Upper lobe of left lung (tissue), 6 donors: ENCODE measurements around the gene AP1G1. TPM values are rescaled to one million over a fixed set of nuclear protein-coding genes. Genes with fewer than 3 reads are reported as not detected.

Experiments used
- ATAC-seq, 2 donors: fragments of 200-7000 bp; cut with Tn5 transposase; one replicate each; pipeline ENCODE4 v1.9.1; 2022; ENCODE audit warnings: mild to moderate bottlenecking in 2 of 2, moderate library complexity in 2 of 2; ENCODE audit not compliant: low FRiP score in 2 of 2
- DNase-seq, 2 donors: peaks; one replicate each; pipeline ENCODE4 v3.0.0-alpha.2; 2019 to 2020
- H3K27ac ChIP-seq, 4 donors: fragments of 200-600 bp; sonication (generic); one replicate each; pipeline ENCODE4 v1.5.1; 2016 to 2019
- H3K27me3 ChIP-seq, 4 donors: fragments of 200-600 bp; sonication (generic); one replicate each; pipeline ENCODE4 v1.5.1; 2017 to 2019
- H3K36me3 ChIP-seq, 4 donors: fragments of 200-600 bp; sonication (generic); one replicate each; pipeline ENCODE4 v1.5.1; 2016 to 2019
- H3K4me1 ChIP-seq, 4 donors: fragments of 200-600 bp; sonication (generic); one replicate each; pipeline ENCODE4 v1.5.1; 2018 to 2019
- H3K4me3 ChIP-seq, 4 donors: fragments of 200-600 bp; sonication (generic); one replicate each; pipeline ENCODE4 v1.5.1; 2017 to 2019; ENCODE audit warnings: mild to moderate bottlenecking in 2 of 4, moderate library complexity in 1 of 4
- H3K9me3 ChIP-seq, 4 donors: fragments of 200-600 bp; sonication (generic); one replicate each; pipeline ENCODE4 v1.5.1; 2018 to 2019
- EP300 ChIP-seq, 4 donors: sonication (generic); formaldehyde crosslinking; IDR thresholded peaks; one replicate each; pipeline ENCODE4 v1.5.1; 2017; ENCODE audit warnings: antibody characterized with exemption in 4 of 4, control low read depth in 2 of 4
- POLR2A ChIP-seq, 4 donors: fragments of 450-650 bp; IDR thresholded peaks; one replicate each; pipeline ENCODE4 v1.5.1; 2016 to 2017; ENCODE audit warnings: antibody characterized with exemption in 4 of 4, mild to moderate bottlenecking in 2 of 4
- POLR2AphosphoS5 ChIP-seq, 2 donors: sonication (generic); formaldehyde crosslinking; IDR thresholded peaks; one replicate each; pipeline ENCODE4 v1.5.1; 2017; ENCODE audit warnings: antibody characterized with exemption in 2 of 2
- WGBS, 2 donors: methylation state at CpG; one replicate each; pipeline ENCODE4 v1.1.5; 2017 to 2018; 5-methylcytosine and 5-hydroxymethylcytosine counted together
- small RNA-seq, 4 donors: library from RNA; depleted of rRNA; stranded (forward); fragments of <200 nt; gene quantifications; one replicate each; pipeline ENCODE3, GENCODE V24; 2016
- total RNA-seq, 6 donors: library from RNA; depleted of rRNA in 4 of 6; stranded (reverse); fragments of >200 nt in 4 of 6; gene quantifications; one replicate each; pipeline versions ENCODE4 v1.1.0 to v1.2.1, GENCODE V29; 2016 to 2021
- TF ChIP-seq, protein P1 (sequence below), 6 experiments: fragments of 450-650 bp in 4 of 6; fragments of 200-600 bp in 2 of 6; sonication (generic) in 2 of 6; IDR thresholded peaks; one replicate each; pipeline ENCODE4 v1.5.1; 2016 to 2019; ENCODE audit warnings: antibody characterized with exemption in 6 of 6
- donor health status: DM: no; HTN: no; CAD: no; lungs with moderate emphysema.
- donor health status: DM: no; HTN: yes; CAD: no; lungs with severe emphysema.

The AP1G1 gene
- total RNA-seq, 6 donors from 2014 or later = 63.7 to 145 (median 88.6) TPM

GRCh38 chr16:71681360-71681759 lies 127.3 kb downstream of the AP1G1 start:
- H3K36me3 ChIP-seq = peaks cover 0 to 57% (median 22%) of the 10 kb centered on the region in 4 donors
- 80 to 88% methylated on average over 2 of the region's 2 CpGs for WGBS, 2 donors

More at GRCh38 chr16:71681360-71681759, 127.3 kb downstream of the AP1G1 start:
- ATAC-seq (no peak), DNase-seq (no peak)
- no peaks in the 10 kb centered on the region for H3K9me3 ChIP-seq
- H3K4me1 ChIP-seq = no peaks in the 10 kb centered on the region
- no peak overlapping the region for H3K27ac ChIP-seq
- H3K27me3 ChIP-seq = no peaks in the 10 kb centered on the region
- no peak for TF ChIP-seq EP300 (IDR thresholded peaks at IDR 0.05)
- no peak for TF ChIP-seq POLR2AphosphoS5 (IDR thresholded peaks at IDR 0.05)
- no peak for TF ChIP-seq POLR2A (IDR thresholded peaks at IDR 0.05)
- TF ChIP-seq, protein P1, sequence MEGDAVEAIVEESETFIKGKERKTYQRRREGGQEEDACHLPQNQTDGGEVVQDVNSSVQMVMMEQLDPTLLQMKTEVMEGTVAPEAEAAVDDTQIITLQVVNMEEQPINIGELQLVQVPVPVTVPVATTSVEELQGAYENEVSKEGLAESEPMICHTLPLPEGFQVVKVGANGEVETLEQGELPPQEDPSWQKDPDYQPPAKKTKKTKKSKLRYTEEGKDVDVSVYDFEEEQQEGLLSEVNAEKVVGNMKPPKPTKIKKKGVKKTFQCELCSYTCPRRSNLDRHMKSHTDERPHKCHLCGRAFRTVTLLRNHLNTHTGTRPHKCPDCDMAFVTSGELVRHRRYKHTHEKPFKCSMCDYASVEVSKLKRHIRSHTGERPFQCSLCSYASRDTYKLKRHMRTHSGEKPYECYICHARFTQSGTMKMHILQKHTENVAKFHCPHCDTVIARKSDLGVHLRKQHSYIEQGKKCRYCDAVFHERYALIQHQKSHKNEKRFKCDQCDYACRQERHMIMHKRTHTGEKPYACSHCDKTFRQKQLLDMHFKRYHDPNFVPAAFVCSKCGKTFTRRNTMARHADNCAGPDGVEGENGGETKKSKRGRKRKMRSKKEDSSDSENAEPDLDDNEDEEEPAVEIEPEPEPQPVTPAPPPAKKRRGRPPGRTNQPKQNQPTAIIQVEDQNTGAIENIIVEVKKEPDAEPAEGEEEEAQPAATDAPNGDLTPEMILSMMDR (IDR thresholded peaks at IDR 0.05) = no peak
- no peak overlapping the region for H3K4me3 ChIP-seq

Small RNA genes within 50 kb of the gene (small RNA-seq; reads per million reads assigned to genes)
- gene AC010653.3 = 0 reads per million in 4 donors
- gene SNORA70D = 0 reads per million in 4 donors
- 3,868 to 25,946 (median 17,833) reads per million in 4 donors for gene SNORD71

Other genes starting within 250 kb of the AP1G1 start
- gene TAT, start 231.7 kb downstream of the AP1G1 start, total RNA-seq = under 1 TPM in 4 of 6 donors, not detected in 2; 0.15 to 0.88 (median 0.54) TPM
- 10 to 100 TPM in 4 of 6 donors, 1 to 10 TPM in 2; 5.5 to 24.1 (median 13.6) TPM for gene MARVELD3, start 182.7 kb downstream of the AP1G1 start, total RNA-seq
- 10 to 100 TPM in 2 of 6 donors, 1 to 10 TPM in 4; 4.2 to 12.6 (median 8.4) TPM for gene PHLPP2, start 84.1 kb downstream of the AP1G1 start, total RNA-seq
- 10 to 100 TPM; 22.0 to 31.2 (median 29.1) TPM for gene ATXN1L, start 37.1 kb upstream of the AP1G1 start, total RNA-seq
- 10 to 100 TPM in 2 of 6 donors, 1 to 10 TPM in 4; 5.9 to 32.5 (median 7.4) TPM for gene ZNF821, start 75.3 kb upstream of the AP1G1 start, total RNA-seq
- gene IST1, start 86.7 kb upstream of the AP1G1 start, total RNA-seq = 100 to 1,000 TPM; 164 to 224 (median 176) TPM
- gene PKD1L3, start 191.6 kb upstream of the AP1G1 start, total RNA-seq = under 1 TPM in 5 of 6 donors, not detected in 1; under 0.01 to 0.59 (median 0.17) TPM
- gene DHODH, start 199.9 kb upstream of the AP1G1 start, total RNA-seq = 10 to 100 TPM in 2 of 6 donors, 1 to 10 TPM in 4; 5.8 to 13.2 (median 7.8) TPM
- 100 to 1,000 TPM in 1 of 6 donors, 10 to 100 TPM in 5; 13.7 to 132 (median 40.0) TPM for gene HP, start 245.7 kb upstream of the AP1G1 start, total RNA-seq